Activated CD8-positive, alpha-beta T cell treated with anti-CD3 and anti-CD28 coated beads for 36 hours (primary cell): ENCODE data around the gene REG4. TPM values are rescaled to one million over a fixed set of nuclear protein-coding genes. Genes with fewer than 3 reads are reported as not detected.

Experiments
- ATAC-seq: fragments of 200-7000 bp; cut with Tn5 transposase; one replicate; pipeline ENCODE4 v1.10.0; 2021; ENCODE audit warnings: mild to moderate bottlenecking, moderate library complexity
- CTCF ChIA-PET: fragments of 350-600 bp; sonication (Branson Sonifier 250); formaldehyde crosslinking; loops from one replicate; lab custom pipeline; 2021; ENCODE audit warnings: antibody characterized with exemption; lab: Charles Lee
- POLR2A ChIA-PET: fragments of 350-600 bp; sonication (Branson Sonifier 250); formaldehyde crosslinking; loops from one replicate; lab custom pipeline; 2021; ENCODE audit warnings: antibody characterized with exemption; lab: Charles Lee
- DNase-seq: peaks from one replicate; pipeline ENCODE4 v3.0.0-alpha.2; 2020
- H3K27ac Mint-ChIP-seq: one replicate; pipeline ENCODE4 v1.8.0; 2021; ENCODE audit warnings: mild to moderate bottlenecking, mixed read lengths
- H3K27me3 Mint-ChIP-seq: one replicate; pipeline ENCODE4 v1.8.0; 2021; ENCODE audit warnings: mixed read lengths
- H3K36me3 Mint-ChIP-seq: one replicate; pipeline ENCODE4 v1.8.0; 2021; ENCODE audit warnings: low read depth, mixed read lengths
- H3K4me1 Mint-ChIP-seq: one replicate; pipeline ENCODE4 v1.8.0; 2021; ENCODE audit warnings: low read depth, mixed read lengths
- H3K4me3 Mint-ChIP-seq: one replicate; pipeline ENCODE4 v1.8.0; 2021; ENCODE audit warnings: mild to moderate bottlenecking, moderate library complexity, mixed read lengths
- H3K9me3 Mint-ChIP-seq: one replicate; pipeline ENCODE4 v1.8.0; 2021; ENCODE audit warnings: mixed read lengths
- intact Hi-C: fragments of 100-400 bp; cut with micrococcal nuclease; formaldehyde crosslinking; loops from one replicate; pipeline ENCODE4 v1.10.0; 2022
- total RNA-seq, 2 experiments: library from RNA; stranded (reverse); gene quantifications; one replicate each; pipeline ENCODE4 v1.2.3, GENCODE V29; 2021
- TF ChIP-seq, protein P1 (sequence below): fragments of 200-600 bp; IDR thresholded peaks from one replicate; pipeline ENCODE4 v1.8.0; 2022; ENCODE audit warnings: antibody characterized with exemption, mild to moderate bottlenecking

REG4 gene
- total RNA-seq, 2 experiments from 2014 or later, result 9.7 to 9.9 TPM

DNA sequence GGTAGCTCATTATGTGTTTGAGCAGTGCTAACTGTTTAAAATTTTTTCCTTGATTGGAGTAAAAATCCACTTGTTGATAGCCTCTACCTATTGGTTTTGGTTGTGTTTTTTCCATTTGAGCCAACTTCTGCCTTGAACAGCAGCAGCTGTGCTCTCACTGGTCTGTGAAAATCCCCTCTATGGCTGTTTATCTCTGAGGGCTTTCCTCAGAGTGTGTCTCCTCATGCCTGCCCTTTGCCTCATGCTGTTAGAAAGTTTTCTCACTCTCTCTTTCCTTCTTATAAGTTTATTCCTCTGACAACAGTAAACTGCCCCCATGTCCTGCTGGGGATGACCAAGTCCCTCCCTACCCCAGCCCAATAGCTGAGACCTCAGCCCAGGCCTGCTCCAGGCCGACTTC, 14.1 kb downstream of the REG4 start:
- TF ChIP-seq, protein P1, sequence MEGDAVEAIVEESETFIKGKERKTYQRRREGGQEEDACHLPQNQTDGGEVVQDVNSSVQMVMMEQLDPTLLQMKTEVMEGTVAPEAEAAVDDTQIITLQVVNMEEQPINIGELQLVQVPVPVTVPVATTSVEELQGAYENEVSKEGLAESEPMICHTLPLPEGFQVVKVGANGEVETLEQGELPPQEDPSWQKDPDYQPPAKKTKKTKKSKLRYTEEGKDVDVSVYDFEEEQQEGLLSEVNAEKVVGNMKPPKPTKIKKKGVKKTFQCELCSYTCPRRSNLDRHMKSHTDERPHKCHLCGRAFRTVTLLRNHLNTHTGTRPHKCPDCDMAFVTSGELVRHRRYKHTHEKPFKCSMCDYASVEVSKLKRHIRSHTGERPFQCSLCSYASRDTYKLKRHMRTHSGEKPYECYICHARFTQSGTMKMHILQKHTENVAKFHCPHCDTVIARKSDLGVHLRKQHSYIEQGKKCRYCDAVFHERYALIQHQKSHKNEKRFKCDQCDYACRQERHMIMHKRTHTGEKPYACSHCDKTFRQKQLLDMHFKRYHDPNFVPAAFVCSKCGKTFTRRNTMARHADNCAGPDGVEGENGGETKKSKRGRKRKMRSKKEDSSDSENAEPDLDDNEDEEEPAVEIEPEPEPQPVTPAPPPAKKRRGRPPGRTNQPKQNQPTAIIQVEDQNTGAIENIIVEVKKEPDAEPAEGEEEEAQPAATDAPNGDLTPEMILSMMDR, result no peak
- ATAC-seq, result peak; percentile 28
- Mint-ChIP-seq H3K27ac (peak overlapping the region; percentile 8), H3K4me3 (no peak overlapping the region), H3K27me3 (no peaks in the 10 kb centered on the region), H3K9me3 (no peaks in the 10 kb centered on the region), H3K4me1 (peaks cover 31% of the 10 kb centered on the region), H3K36me3 (peaks cover 2% of the 10 kb centered on the region)
- CTCF ChIA-PET, result interaction anchor here (1.2 to 3.9 kb wide), 3 partner anchors 12 to 19 kb away, joined by 3 to 20 read pairs (median 3); no protein-coding TSS in a partner anchor
- no peak for DNase-seq
- POLR2A ChIA-PET, result interaction anchor here (1.6 kb wide), 1 partner anchor 62 kb away, joined by 3 read pairs; no protein-coding TSS in a partner anchor
- intact Hi-C loops, result no loop called here

DNA sequence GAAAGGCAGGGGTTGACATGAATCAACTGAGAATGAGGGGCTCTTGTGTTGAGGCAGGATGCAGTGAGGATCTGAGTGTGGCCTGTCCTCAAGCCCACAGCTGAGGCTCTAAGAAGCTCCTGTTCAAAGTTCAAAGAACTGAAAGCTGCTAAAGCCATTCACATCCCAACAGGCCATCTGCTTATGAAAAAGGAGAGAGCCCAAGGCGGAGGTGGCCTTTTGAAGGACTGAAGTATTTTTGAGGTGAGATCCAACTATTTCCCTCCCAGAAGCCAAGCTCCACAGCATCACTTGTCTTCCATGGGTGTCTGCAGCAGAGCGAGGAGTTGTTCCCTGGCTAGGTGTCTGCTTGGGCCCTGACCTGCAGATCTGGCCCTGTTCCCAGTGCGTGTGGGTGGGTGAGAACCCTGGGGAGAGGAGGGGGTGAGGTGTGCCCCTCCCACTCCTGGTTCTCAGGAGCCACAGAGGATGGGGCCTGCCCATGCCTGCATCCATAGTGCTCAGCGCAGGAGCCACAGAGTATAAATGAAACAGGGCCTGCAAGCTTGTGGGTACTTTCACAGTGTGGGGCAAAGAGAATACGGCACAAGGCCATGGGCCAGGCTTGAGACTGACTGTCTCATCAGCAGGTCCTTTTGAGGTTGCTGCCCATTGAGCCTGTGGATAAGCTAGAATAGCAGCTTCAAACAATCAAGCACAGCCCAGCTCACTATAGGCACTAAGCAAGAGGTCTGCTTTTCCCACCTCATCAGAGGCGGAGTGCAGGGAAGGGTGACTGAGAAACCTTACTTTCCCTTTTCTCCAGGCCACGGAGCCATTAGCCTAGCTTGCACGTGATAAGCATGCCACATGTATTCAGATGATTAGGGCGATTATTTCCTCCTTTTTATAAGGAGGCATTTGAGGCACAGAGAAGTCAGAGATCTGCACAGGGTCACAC, 15.7 kb downstream of the REG4 start:
- intact Hi-C loops, result no loop called here
- TF ChIP-seq, protein P1, result no peak
- ATAC-seq, result no peak
- DNase-seq, result no peak
- no peaks in the 10 kb centered on the region for H3K27me3 Mint-ChIP-seq
- H3K4me3 Mint-ChIP-seq, result no peak overlapping the region
- POLR2A ChIA-PET, result no interaction called here
- no peaks in the 10 kb centered on the region for H3K9me3 Mint-ChIP-seq
- H3K36me3 Mint-ChIP-seq, result peaks cover 2% of the 10 kb centered on the region
- CTCF ChIA-PET, result interaction anchor here (1.0 to 3.9 kb wide), 3 partner anchors 14 to 51 kb away, joined by 3 to 20 read pairs (median 4); no protein-coding TSS in a partner anchor
- peaks cover 31% of the 10 kb centered on the region for H3K4me1 Mint-ChIP-seq
- no peak overlapping the region for H3K27ac Mint-ChIP-seq

DNA sequence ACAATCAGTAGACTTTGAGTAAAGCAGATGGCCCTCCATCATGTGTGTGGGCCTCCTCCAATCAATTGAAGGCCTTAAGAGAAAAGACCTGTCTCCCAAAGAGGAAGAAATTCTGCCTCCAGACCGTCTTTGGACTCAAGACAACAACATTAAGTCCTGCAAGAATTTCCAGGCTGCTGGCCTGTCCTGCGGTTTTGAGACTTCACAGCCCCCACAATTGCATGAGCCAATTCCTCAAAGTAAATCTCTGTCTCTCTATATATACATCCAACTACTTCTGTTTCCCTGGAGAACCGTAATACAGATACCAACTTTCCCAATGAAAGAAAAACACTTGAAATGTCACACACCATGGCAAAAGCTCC, 16.4 kb downstream of the REG4 start:
- ATAC-seq, result no peak
- Mint-ChIP-seq H3K36me3 (peaks cover 2% of the 10 kb centered on the region), H3K4me3 (no peak overlapping the region), H3K9me3 (no peaks in the 10 kb centered on the region), H3K27me3 (no peaks in the 10 kb centered on the region), H3K4me1 (peaks cover 26% of the 10 kb centered on the region), H3K27ac (no peak overlapping the region)
- POLR2A ChIA-PET, result no interaction called here
- intact Hi-C loops, result no loop called here
- TF ChIP-seq, protein P1, result no peak
- DNase-seq, result no peak
- CTCF ChIA-PET, result interaction anchor here (3.9 kb wide), 1 partner anchor 14 kb away, joined by 20 read pairs; no protein-coding TSS in a partner anchor

DNA sequence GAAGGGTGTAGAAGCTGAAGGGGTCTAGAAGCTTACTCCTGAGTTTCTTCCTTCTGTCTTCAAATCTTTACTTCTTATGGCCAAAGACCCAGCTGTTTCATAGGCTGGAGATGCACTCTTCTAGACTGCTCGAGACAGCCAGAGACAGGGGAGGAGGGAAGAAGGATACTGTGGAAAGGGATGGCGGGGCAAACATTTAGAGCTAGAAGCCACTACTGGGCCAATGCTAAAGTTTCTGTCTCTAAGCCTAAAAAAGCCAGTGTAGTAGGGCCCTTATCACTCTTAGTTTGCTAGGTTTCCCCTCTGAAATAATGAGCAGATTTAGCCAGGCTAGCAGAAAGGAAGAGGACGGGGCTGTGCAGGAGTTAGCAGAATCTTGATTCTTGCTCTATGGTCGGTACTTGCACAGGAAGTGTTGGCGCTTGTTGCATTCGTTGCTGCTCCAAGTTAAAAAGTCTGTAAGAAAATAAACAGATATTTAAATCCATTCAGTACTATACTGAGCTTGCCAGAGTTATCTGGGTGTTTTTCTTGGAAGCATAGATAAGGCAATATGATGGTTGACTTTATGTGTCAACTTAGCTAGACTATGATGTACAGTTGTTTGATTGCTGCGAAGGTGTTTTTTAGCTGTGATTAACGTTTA, 16.9 kb downstream of the REG4 start:
- peaks cover 2% of the 10 kb centered on the region for H3K36me3 Mint-ChIP-seq
- H3K27me3 Mint-ChIP-seq, result no peaks in the 10 kb centered on the region
- intact Hi-C loops, result no loop called here
- TF ChIP-seq, protein P1, result no peak
- H3K4me1 Mint-ChIP-seq, result peaks cover 23% of the 10 kb centered on the region
- H3K27ac Mint-ChIP-seq, result no peak overlapping the region
- H3K4me3 Mint-ChIP-seq, result no peak overlapping the region
- no peaks in the 10 kb centered on the region for H3K9me3 Mint-ChIP-seq
- ATAC-seq, result no peak
- POLR2A ChIA-PET, result interaction anchor here (0.6 kb wide), 1 partner anchor 19 kb away, joined by 3 read pairs; no protein-coding TSS in a partner anchor
- CTCF ChIA-PET, result interaction anchor here (3.9 kb wide), 1 partner anchor 15 kb away, joined by 20 read pairs; no protein-coding TSS in a partner anchor
- no peak for DNase-seq
